ENCODE measurements around the gene MED8. TPM values are rescaled to one million over a fixed set of nuclear protein-coding genes. Genes with fewer than 3 reads are reported as not detected.

MED8 gene
- total RNA-seq, 1 donor: 65.9 TPM

Other genes with a start within 250 kb of the MED8 start
- 46.3 and 50.7 TPM in 2 replicates for gene EBNA1BP2, start 217.5 kb downstream of the MED8 start, total RNA-seq
- gene CFAP57, start 217.5 kb downstream of the MED8 start, total RNA-seq: under 0.01 TPM in 1 of 2 replicates, not detected in the other
- gene TMEM125, start 119.8 kb downstream of the MED8 start, total RNA-seq: not detected in 2 replicates
- not detected in 2 replicates for gene C1orf210, start 104.2 kb downstream of the MED8 start, total RNA-seq
- not detected in 2 replicates for gene TIE1, start 88.8 kb downstream of the MED8 start, total RNA-seq
- gene MPL, start 52.0 kb downstream of the MED8 start, total RNA-seq: not detected in 2 replicates
- gene CDC20, start 30.8 kb downstream of the MED8 start, total RNA-seq: 4.7 and 5.3 TPM in 2 replicates
- gene ELOVL1, start 21.8 kb downstream of the MED8 start, total RNA-seq: 35.9 and 36.9 TPM in 2 replicates
- gene SZT2, start 99 bp upstream of the MED8 start, total RNA-seq: 41.0 and 42.0 TPM in 2 replicates
- gene HYI, start 64.1 kb upstream of the MED8 start, total RNA-seq: 24.5 and 27.1 TPM in 2 replicates
- gene PTPRF, start 141.1 kb upstream of the MED8 start, total RNA-seq: 12.1 and 13.0 TPM in 2 replicates

Data from osteoblast (primary cell).